Psoas muscle (tissue), 8 donors: Measurements from ENCODE around the gene MTG1. TPM values are rescaled to one million over a fixed set of nuclear protein-coding genes. Genes with fewer than 3 reads are reported as not detected.
A peak's percentile ranks its signal among the peaks of the same experiment; 100 is the strongest.

ENCODE experiments used
- ATAC-seq, 4 donors: fragments of 200-7000 bp; cut with Tn5 transposase; one replicate each; pipeline ENCODE4 v1.9.1; 2020; ENCODE audit warnings: moderate library complexity in 3 of 4, mild to moderate bottlenecking in 2 of 4
- DNase-seq, 2 donors: peaks; one replicate each; pipeline ENCODE4 v3.0.0-alpha.2; 2020
- H3K27ac ChIP-seq: fragments of 200-600 bp; one replicate; pipeline ENCODE4 v1.8.0; 2022
- H3K27me3 ChIP-seq, 3 donors: fragments of 200-600 bp in 1 of 3; one replicate each; pipeline versions ENCODE4 v1.6.1 to v1.8.0; 2013 to 2022; ENCODE audit warnings: low read length in 2 of 3, mild to moderate bottlenecking in 2 of 3, moderate library complexity in 1 of 3; ENCODE audit not compliant: insufficient read depth in 3 of 3
- H3K36me3 ChIP-seq, 2 donors: fragments of 200-600 bp in 1 of 2; one replicate each; pipeline versions ENCODE4 v1.6.1 to v1.8.0; 2013 to 2022; ENCODE audit warnings: low read depth in 1 of 2, mild to moderate bottlenecking in 1 of 2, moderate library complexity in 1 of 2; ENCODE audit not compliant: insufficient read depth in 1 of 2
- H3K4me1 ChIP-seq: fragments of 200-600 bp; one replicate; pipeline ENCODE4 v1.8.0; 2022
- H3K4me3 ChIP-seq: fragments of 200-600 bp; one replicate; pipeline ENCODE4 v1.8.0; 2022; ENCODE audit warnings: mild to moderate bottlenecking
- H3K9me3 ChIP-seq: fragments of 200-600 bp; one replicate; pipeline ENCODE4 v1.8.0; 2022
- WGBS, 3 donors: extraction: QIAGEN DNeasy Blood & Tissue Kit; methylation state at CpG; one replicate each; pipeline versions ENCODE4 v1.1.6 to v1.1.7; 2013; 5-methylcytosine and 5-hydroxymethylcytosine counted together
- intact Hi-C, 2 donors: fragments of 100-400 bp; cut with DNase I; formaldehyde crosslinking; loops; one replicate each; pipeline versions ENCODE4 v1.11.0 to v1.14.2; 2022
- polyA plus RNA-seq, 3 donors: library from polyadenylated mRNA; stranded (reverse); fragments of 200-250 nt; gene quantifications; one replicate each; pipeline ENCODE4 v1.2.3, GENCODE V29; 2013
- total RNA-seq, 4 donors: library from RNA; stranded (reverse); fragmentation: NEBNext Ultra II Directional in 2 of 4; extraction: Animal tissue kit (Norgen Biotek cat#: 25700) in 2 of 4; gene quantifications; one replicate each; pipeline versions ENCODE4 v1.2.1 to v1.2.4, GENCODE V29; 2021 to 2023
- TF ChIP-seq, protein P1 (sequence below): fragments of 200-600 bp; IDR thresholded peaks from one replicate; pipeline ENCODE4 v1.8.0; 2022; ENCODE audit warnings: antibody characterized with exemption
- donor health status: healthy with polysubstance abuse.
- donor health status: DM: no; HTN: no; CAD: no; lungs with moderate emphysema.
- donor health status: Bipolar disorder and iron deficiency.
- donor health status: healthy.
- donor health status: DM: yes; HTN: yes; CAD: no.
- donor health status: DM: no; HTN: no; CAD: no.
- donor health status: DM: no; HTN: no; CAD: no.
- donor health status: DM: yes; HTN: yes; CAD: no.

MTG1 gene
- total and polyA plus RNA-seq, 7 donors = 22.7 to 67.1 (median 31.5) TPM

DNA sequence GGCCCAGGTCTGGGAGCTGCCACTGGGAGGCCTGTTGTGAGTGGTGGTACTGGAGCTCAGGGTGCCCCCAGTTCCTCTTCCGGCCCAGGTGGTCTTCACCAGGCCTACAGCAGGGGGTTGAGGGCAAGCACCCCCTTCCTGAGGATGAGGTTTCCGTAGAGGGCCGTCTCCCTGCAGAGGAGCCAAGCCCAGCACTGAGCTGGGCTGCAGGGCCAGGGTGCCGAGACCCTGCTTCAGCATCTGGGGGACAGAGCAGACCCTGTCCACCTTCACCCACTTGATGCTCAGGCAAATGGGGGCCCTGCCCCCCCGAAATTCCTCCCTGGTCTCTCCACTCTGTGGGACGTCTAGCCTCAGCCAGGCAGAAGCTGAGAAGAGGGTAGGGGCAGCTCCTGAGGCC lies 38.7 kb upstream of the MTG1 start:
- H3K27ac ChIP-seq = no peak overlapping the region
- no peak for ATAC-seq
- peaks cover 4% of the 10 kb centered on the region for H3K4me1 ChIP-seq
- intact Hi-C loops = no loop called here
- DNase-seq = peak in 1 of 2 donors; percentile 31
- H3K27me3 ChIP-seq = peaks cover 0 to 12% (median 0%) of the 10 kb centered on the region in 3 donors
- no peaks in the 10 kb centered on the region for H3K36me3 ChIP-seq
- 97 to 99% (median 98%) methylated on average over 6 of the region's 6 CpGs for WGBS, 3 donors
- H3K9me3 ChIP-seq = no peaks in the 10 kb centered on the region
- no peak overlapping the region for H3K4me3 ChIP-seq
- TF ChIP-seq, protein P1, sequence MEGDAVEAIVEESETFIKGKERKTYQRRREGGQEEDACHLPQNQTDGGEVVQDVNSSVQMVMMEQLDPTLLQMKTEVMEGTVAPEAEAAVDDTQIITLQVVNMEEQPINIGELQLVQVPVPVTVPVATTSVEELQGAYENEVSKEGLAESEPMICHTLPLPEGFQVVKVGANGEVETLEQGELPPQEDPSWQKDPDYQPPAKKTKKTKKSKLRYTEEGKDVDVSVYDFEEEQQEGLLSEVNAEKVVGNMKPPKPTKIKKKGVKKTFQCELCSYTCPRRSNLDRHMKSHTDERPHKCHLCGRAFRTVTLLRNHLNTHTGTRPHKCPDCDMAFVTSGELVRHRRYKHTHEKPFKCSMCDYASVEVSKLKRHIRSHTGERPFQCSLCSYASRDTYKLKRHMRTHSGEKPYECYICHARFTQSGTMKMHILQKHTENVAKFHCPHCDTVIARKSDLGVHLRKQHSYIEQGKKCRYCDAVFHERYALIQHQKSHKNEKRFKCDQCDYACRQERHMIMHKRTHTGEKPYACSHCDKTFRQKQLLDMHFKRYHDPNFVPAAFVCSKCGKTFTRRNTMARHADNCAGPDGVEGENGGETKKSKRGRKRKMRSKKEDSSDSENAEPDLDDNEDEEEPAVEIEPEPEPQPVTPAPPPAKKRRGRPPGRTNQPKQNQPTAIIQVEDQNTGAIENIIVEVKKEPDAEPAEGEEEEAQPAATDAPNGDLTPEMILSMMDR = no peak

DNA sequence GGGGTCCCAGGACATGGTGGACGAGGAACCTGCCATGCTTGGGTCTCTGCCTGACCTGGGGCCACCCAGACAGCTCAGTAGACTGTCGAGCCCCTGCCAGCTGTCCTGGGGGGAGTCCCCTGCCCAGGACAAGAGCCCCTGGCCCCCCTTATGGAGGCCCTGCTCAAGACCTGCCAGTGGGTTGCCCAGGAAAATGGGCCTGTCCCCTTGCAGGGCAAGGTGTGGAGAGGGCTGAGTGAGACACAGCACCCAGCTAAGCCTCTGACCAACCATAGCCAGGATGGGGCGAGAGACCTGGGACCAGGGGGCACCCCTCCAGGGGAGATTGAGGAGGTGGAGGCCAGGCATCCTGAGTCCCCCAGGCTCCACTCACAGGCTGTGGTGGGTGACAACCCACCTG lies 38.0 kb upstream of the MTG1 start:
- ATAC-seq (no peak), DNase-seq (peak in 1 of 2 donors; percentile 45)
- intact Hi-C loops = no loop called here
- no peaks in the 10 kb centered on the region for H3K36me3 ChIP-seq
- H3K27me3 ChIP-seq = peaks cover 0 to 8% (median 0%) of the 10 kb centered on the region in 3 donors
- TF ChIP-seq, protein P1 = no peak
- H3K4me1 ChIP-seq = peaks cover 4% of the 10 kb centered on the region
- no peak overlapping the region for H3K4me3 ChIP-seq
- no peaks in the 10 kb centered on the region for H3K9me3 ChIP-seq
- no peak overlapping the region for H3K27ac ChIP-seq
- 87 to 100% (median 96%) methylated on average over 3 of the region's 3 CpGs for WGBS, 3 donors

DNA sequence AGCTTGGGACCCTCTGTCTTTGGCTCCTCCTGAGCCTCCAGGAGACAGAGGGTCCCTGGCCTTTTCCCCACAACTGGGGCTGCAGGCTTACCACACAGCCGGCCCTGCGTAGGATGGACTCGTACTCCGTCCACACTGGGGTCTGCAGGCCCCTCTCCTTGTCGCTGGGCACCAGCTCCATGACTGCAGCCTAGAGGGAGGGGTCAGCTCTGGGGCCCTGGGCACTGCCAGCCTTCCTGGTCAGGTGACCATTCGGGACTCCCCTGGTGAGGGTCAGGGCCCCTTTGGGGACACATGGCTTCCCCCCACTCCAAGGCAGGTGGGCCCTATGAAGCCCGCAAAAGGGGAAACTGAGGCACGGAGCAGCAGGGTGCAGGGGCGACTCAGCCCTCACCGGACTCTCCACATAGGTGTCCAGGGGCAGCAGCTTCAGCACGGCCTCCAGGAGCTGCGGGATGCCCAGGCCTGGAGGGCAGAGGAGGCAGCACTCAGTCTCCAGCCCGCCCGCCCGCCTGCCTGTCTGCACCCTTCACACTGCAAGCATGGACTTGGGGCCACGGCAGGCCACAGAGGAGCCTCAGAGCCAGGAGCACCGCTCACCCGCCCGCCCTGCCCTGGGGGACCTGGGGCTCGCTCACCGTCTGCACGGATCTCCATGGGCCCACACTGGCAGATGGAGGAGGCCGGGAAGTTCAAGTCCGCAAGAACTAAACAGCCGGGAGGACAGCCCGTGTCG lies 37.2 kb upstream of the MTG1 start:
- Histone ChIP-seq H3K4me1 (peaks cover 4% of the 10 kb centered on the region), H3K4me3 (peak overlapping the region; percentile 79), H3K27me3 (peaks cover 0 to 8% (median 0%) of the 10 kb centered on the region in 3 donors), H3K36me3 (peaks cover 0 to 2% of the 10 kb centered on the region in 2 donors), H3K27ac (no peak overlapping the region), H3K9me3 (no peaks in the 10 kb centered on the region)
- peak in 1 of 2 donors; percentile 53 for DNase-seq
- ATAC-seq = peak in 1 of 4 donors; percentile 3
- TF ChIP-seq, protein P1 = no peak
- WGBS, 3 donors = 47 to 62% (median 57%) methylated on average over 18 to 27 of the region's 27 CpGs
- intact Hi-C loops = no loop called here

DNA sequence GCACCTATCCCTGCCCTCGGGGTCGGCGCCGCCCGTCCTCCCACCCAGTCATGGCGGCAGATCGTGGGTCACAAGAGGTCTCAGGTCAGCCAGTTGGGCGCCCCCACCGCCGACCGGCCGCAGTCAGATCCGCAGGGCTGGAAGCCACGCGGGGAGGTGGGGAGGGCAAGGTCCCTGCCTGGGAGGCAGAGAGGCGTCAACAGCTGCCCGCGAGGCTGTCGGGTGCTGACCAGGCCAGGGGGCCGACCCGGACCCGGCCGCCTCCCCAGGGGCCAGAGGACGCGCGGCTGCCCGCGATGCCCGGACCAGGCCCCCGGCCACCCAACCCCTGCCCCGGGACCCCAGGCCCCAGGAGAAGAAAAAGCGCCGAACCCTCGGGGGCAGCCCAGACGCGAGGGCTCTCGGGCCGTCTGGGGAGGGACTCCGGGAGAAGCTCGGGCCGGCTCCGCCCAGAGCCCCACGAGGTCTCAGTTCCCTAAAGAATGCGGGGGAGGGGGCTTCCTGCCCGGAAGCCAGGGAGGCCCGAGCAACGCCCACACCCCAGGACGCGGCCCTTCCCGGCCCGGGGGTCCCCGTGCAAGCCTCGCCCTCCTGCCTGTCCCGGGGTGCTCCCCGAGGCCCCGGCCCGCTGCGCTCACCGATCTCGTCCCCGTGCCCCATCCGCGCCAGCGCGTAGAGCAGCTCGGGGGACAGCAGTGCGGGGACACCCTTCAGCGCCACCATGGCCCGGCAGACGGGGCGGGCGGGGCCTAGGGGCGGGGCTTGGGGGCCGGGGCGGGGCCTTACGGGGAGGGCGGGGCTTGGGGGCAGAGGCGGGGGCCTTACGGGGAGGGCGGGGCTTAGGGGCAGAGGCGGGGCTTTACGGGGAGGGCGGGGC lies 36.4 kb upstream of the MTG1 start, which contains the start of gene FUOM:
Gene FUOM, minus strand, starts transcription at position 735 of the 877 bp plus-strand sequence. Its CDS starts 12 bp downstream, at position 723.
- Histone ChIP-seq H3K4me1 (peaks cover 4% of the 10 kb centered on the region), H3K27me3 (peaks cover 0 to 8% (median 0%) of the 10 kb centered on the region in 3 donors), H3K4me3 (peak within 1 kb of the TSS; percentile 79), H3K36me3 (peaks cover 2 to 11% of the 10 kb centered on the region in 2 donors), H3K27ac (peak within 1 kb of the TSS; percentile 53), H3K9me3 (no peaks in the 10 kb centered on the region)
- ATAC-seq (peak; percentile 78 to 90 (median 84)), DNase-seq (peak; percentile 68 to 82)
- intact Hi-C loops = no loop called here
- WGBS, 3 donors = 1 to 3% (median 2%) methylated on average over 32 to 83 of the region's 83 CpGs
- TF ChIP-seq, protein P1 = no peak
